IMR-90 (cell line): ENCODE data around the gene PTK6. TPM values are rescaled to one million over a fixed set of nuclear protein-coding genes. Genes with fewer than 3 reads are reported as not detected.

Experiments
- ATAC-seq: fragments of 200-7000 bp; cut with Tn5 transposase; 2 replicates; pipeline ENCODE4 v1.9.1; 2020; ENCODE audit warnings: low read depth, mild to moderate bottlenecking, moderate library complexity
- BruUV-seq: library from RNA; stranded (reverse); fragments of 400-500 nt; replicated peaks from 2 replicates; lab custom pipeline; 2021; lab: Mats Ljungman, UMichigan
- CTCF ChIA-PET: fragments of 300-600 bp; formaldehyde crosslinking; extraction: SDS; loops from one replicate; lab custom pipeline; 2021; ENCODE audit warnings: antibody characterized with exemption; lab: Yijun Ruan, JAX
- POLR2A ChIA-PET: fragments of 300-600 bp; sonication (Branson Sonifier 250); formaldehyde crosslinking; loops from one replicate; lab custom pipeline; 2022; ENCODE audit warnings: antibody characterized with exemption; ENCODE audit not compliant: unreplicated experiment; lab: Charles Lee
- DNase-seq: peaks from one replicate; pipeline ENCODE4 v3.0.0; 2013
- H2AFZ ChIP-seq: replicated peaks from 2 replicates; pipeline ENCODE3; 2013; ENCODE audit warnings: low read length, mild to moderate bottlenecking; ENCODE audit not compliant: poor library complexity
- H2AK5ac ChIP-seq: 2 replicates; pipeline ENCODE4 v1.6.1; 2013; ENCODE audit warnings: low read depth, low read length, inconsistent platforms
- H2AK9ac ChIP-seq: replicated peaks from 2 replicates; pipeline ENCODE3; 2013; ENCODE audit warnings: mild to moderate bottlenecking, low read depth, low read length, moderate library complexity; ENCODE audit not compliant: poor library complexity
- H2BK120ac ChIP-seq: 2 replicates; pipeline ENCODE4 v1.6.1; 2013; ENCODE audit warnings: low read depth, low read length, inconsistent platforms
- H2BK15ac ChIP-seq: 3 replicates; pipeline ENCODE4 v1.6.1; 2013; ENCODE audit warnings: low read depth, low read length, inconsistent platforms
- H2BK20ac ChIP-seq: 2 replicates; pipeline ENCODE4 v1.6.1; 2013; ENCODE audit warnings: low read depth, mild to moderate bottlenecking, inconsistent platforms, low read length, moderate library complexity
- H2BK5ac ChIP-seq: 2 replicates; pipeline ENCODE4 v1.6.1; 2013; ENCODE audit warnings: mild to moderate bottlenecking, low read depth, low read length, inconsistent platforms; ENCODE audit not compliant: poor library complexity, severe bottlenecking
- H3K14ac ChIP-seq: replicated peaks from 2 replicates; pipeline ENCODE4 v1.6.1; 2013; ENCODE audit warnings: low read depth, low read length, inconsistent platforms
- H3K18ac ChIP-seq: 2 replicates; pipeline ENCODE4 v1.6.1; 2013; ENCODE audit warnings: low read depth, low read length, control low read depth
- H3K23ac ChIP-seq: 2 replicates; pipeline ENCODE4 v1.6.1; 2013; ENCODE audit warnings: low read depth, low read length, inconsistent platforms
- H3K27ac ChIP-seq: 2 replicates; pipeline ENCODE4 v1.5.1; 2013; ENCODE audit warnings: mild to moderate bottlenecking, control low read depth, low read length; ENCODE audit not compliant: insufficient read depth
- H3K27me3 ChIP-seq: 2 replicates; pipeline ENCODE4 v1.6.1; 2013; ENCODE audit warnings: low read length; ENCODE audit not compliant: control insufficient read depth, insufficient read depth
- H3K36me3 ChIP-seq: 2 replicates; pipeline ENCODE4 v1.6.1; 2013; ENCODE audit warnings: low read length, mixed read lengths; ENCODE audit not compliant: control insufficient read depth, insufficient read depth
- H3K4ac ChIP-seq: 2 replicates; pipeline ENCODE4 v1.6.1; 2013; ENCODE audit warnings: low read depth, low read length, inconsistent platforms
- H3K4me1 ChIP-seq: 2 replicates; pipeline ENCODE4 v1.6.1; 2013; ENCODE audit warnings: low read length, mixed read lengths; ENCODE audit not compliant: control insufficient read depth, insufficient read depth
- H3K4me2 ChIP-seq: 2 replicates; pipeline ENCODE4 v1.6.1; 2013; ENCODE audit warnings: low read depth, mild to moderate bottlenecking, control low read depth, low read length, moderate library complexity
- H3K4me3 ChIP-seq: 2 replicates; pipeline ENCODE4 v1.5.1; 2013; ENCODE audit warnings: low read depth, mild to moderate bottlenecking, control low read depth, low read length, moderate library complexity; ENCODE audit not compliant: insufficient read depth
- H3K56ac ChIP-seq: 2 replicates; pipeline ENCODE4 v1.6.1; 2013; ENCODE audit warnings: low read length, inconsistent platforms; ENCODE audit not compliant: insufficient read depth; ENCODE audit errors: extremely low read depth
- H3K79me1 ChIP-seq, 2 experiments: 2 replicates each; pipeline ENCODE4 v1.6.1; 2013; ENCODE audit warnings: low read length in 2 of 2, inconsistent platforms in 1 of 2, low read depth in 1 of 2
- H3K9ac ChIP-seq: 2 replicates; pipeline ENCODE4 v1.6.1; 2013; ENCODE audit warnings: low read depth, low read length, control low read depth
- H3K9me1 ChIP-seq: 2 replicates; pipeline ENCODE4 v1.6.1; 2013; ENCODE audit warnings: low read length, inconsistent platforms; ENCODE audit not compliant: insufficient read depth
- H3K9me3 ChIP-seq: 2 replicates; pipeline ENCODE4 v1.6.1; 2013; ENCODE audit warnings: low read length; ENCODE audit not compliant: control insufficient read depth, insufficient read depth
- H4K20me1 ChIP-seq: 2 replicates; pipeline ENCODE4 v1.6.1; 2013; ENCODE audit warnings: low read length, inconsistent platforms; ENCODE audit not compliant: insufficient read depth
- H4K5ac ChIP-seq: 2 replicates; pipeline ENCODE4 v1.6.1; 2013; ENCODE audit warnings: mild to moderate bottlenecking, low read depth, low read length, control low read depth
- H4K8ac ChIP-seq, 2 experiments: 2 replicates each; pipeline ENCODE4 v1.6.1; 2013; ENCODE audit warnings: low read depth in 2 of 2, low read length in 2 of 2, control low read depth in 1 of 2, inconsistent platforms in 1 of 2
- H4K91ac ChIP-seq: 2 replicates; pipeline ENCODE4 v1.6.1; 2013; ENCODE audit warnings: low read depth, low read length, inconsistent platforms; ENCODE audit not compliant: insufficient read depth
- BHLHE40 ChIP-seq: fragments of 150-350 bp; IDR thresholded peaks from 2 replicates; pipeline ENCODE4 v1.6.1; 2016; ENCODE audit warnings: mild to moderate bottlenecking, low read depth, low read length
- CEBPB ChIP-seq: IDR thresholded peaks from 2 replicates; pipeline ENCODE4 v1.6.1; 2012; ENCODE audit warnings: low read depth, low read length, improper control_type of control experiment
- CHD1 ChIP-seq: IDR thresholded peaks from 2 replicates; pipeline ENCODE4 v1.6.1; 2012; ENCODE audit warnings: low read depth, low read length, improper control_type of control experiment
- FOS ChIP-seq: fragments of 150-350 bp; IDR thresholded peaks from 2 replicates; pipeline ENCODE4 v1.6.1; 2016; ENCODE audit warnings: low read depth, low read length
- MAFK ChIP-seq: IDR thresholded peaks from 2 replicates; pipeline ENCODE4 v1.6.1; 2012; ENCODE audit warnings: low read depth, low read length, improper control_type of control experiment
- MAZ ChIP-seq: IDR thresholded peaks from 2 replicates; pipeline ENCODE4 v1.6.1; 2012; ENCODE audit warnings: low read depth, mild to moderate bottlenecking, low read length, improper control_type of control experiment, moderate library complexity, borderline replicate concordance
- MXI1 ChIP-seq: IDR thresholded peaks from 2 replicates; pipeline ENCODE4 v1.6.1; 2012; ENCODE audit warnings: low read depth, mild to moderate bottlenecking, low read length, moderate library complexity, borderline replicate concordance
- NFE2L2 ChIP-seq: fragments of 150-350 bp; IDR thresholded peaks from 2 replicates; pipeline ENCODE4 v1.6.1; 2016; ENCODE audit warnings: low read depth, mild to moderate bottlenecking, low read length
- POLR2A ChIP-seq: IDR thresholded peaks from 2 replicates; pipeline ENCODE4 v1.6.1; 2012; ENCODE audit warnings: mild to moderate bottlenecking, low read depth, low read length
- RAD21 ChIP-seq: IDR thresholded peaks from 2 replicates; pipeline ENCODE4 v1.6.1; 2012; ENCODE audit warnings: low read length, improper control_type of control experiment
- RCOR1 ChIP-seq: IDR thresholded peaks from 2 replicates; pipeline ENCODE4 v1.6.1; 2012; ENCODE audit warnings: mild to moderate bottlenecking, low read length, improper control_type of control experiment; ENCODE audit not compliant: insufficient replicate concordance
- RFX5 ChIP-seq: IDR thresholded peaks from 2 replicates; pipeline ENCODE4 v1.8.0; 2012; ENCODE audit warnings: low read depth, mild to moderate bottlenecking, low read length, moderate library complexity
- SMC3 ChIP-seq: fragments of 150-350 bp; IDR thresholded peaks from 2 replicates; pipeline ENCODE4 v1.6.1; 2016; ENCODE audit warnings: low read depth, mild to moderate bottlenecking, antibody characterized with exemption, low read length, moderate library complexity
- WGBS, 2 experiments: methylation state at CpG; one replicate each; pipeline versions ENCODE4 v1.1.5 to v1.1.7; 2013; ENCODE audit warnings: missing lambda C conversion rate in 2 of 2; ENCODE audit not compliant: insufficient read length in 1 of 2; ENCODE audit errors: extremely low coverage in 2 of 2; 5-methylcytosine and 5-hydroxymethylcytosine counted together
- dilution Hi-C: fragments of 300-500 bp; cut with HindIII; formaldehyde crosslinking; loops from one replicate; pipeline ENCODE4 v1.14.3; 2018; ENCODE audit warnings: low sequenced_read_pairs; ENCODE audit not compliant: unreplicated experiment
- in situ Hi-C: fragments of 300-500 bp; cut with MboI; formaldehyde crosslinking; loops from 3 replicates; pipeline ENCODE4 v1.14.3; 2019; ENCODE audit warnings: low sequenced_read_pairs, inconsistent platforms, mixed read lengths
- intact Hi-C: fragments of 100-400 bp; cut with micrococcal nuclease; formaldehyde crosslinking; loops from 2 replicates; pipeline ENCODE4 v1.10.0; 2022
- polyA plus RNA-seq, 3 experiments: library from polyadenylated mRNA; depleted of rRNA; stranded (reverse); fragments of >200 nt; gene quantifications; 2 replicates each; pipeline ENCODE4 v1.2.3, GENCODE V29; 2012; ENCODE audit warnings: low replicate concordance in 1 of 3
- total RNA-seq: library from RNA; depleted of rRNA; stranded (reverse); fragments of >200 nt; gene quantifications from 2 replicates; pipeline ENCODE4 v1.2.3, GENCODE V29; 2012
- TF ChIP-seq, protein P1 (sequence below): fragments of 150-350 bp; IDR thresholded peaks from 2 replicates; pipeline ENCODE4 v1.6.1; 2016; ENCODE audit warnings: low read depth, mild to moderate bottlenecking, low read length, moderate library complexity, borderline replicate concordance
- TF ChIP-seq, protein P2 (sequence below): fragments of 150-350 bp; IDR thresholded peaks from 2 replicates; pipeline ENCODE4 v1.6.1; 2017; ENCODE audit warnings: mild to moderate bottlenecking, antibody characterized with exemption, low read length, low read depth

Gene PTK6
- total and polyA plus RNA-seq, 2 of the 4 experiments (the other 2 are of a cell fraction), result not detected

DNA sequence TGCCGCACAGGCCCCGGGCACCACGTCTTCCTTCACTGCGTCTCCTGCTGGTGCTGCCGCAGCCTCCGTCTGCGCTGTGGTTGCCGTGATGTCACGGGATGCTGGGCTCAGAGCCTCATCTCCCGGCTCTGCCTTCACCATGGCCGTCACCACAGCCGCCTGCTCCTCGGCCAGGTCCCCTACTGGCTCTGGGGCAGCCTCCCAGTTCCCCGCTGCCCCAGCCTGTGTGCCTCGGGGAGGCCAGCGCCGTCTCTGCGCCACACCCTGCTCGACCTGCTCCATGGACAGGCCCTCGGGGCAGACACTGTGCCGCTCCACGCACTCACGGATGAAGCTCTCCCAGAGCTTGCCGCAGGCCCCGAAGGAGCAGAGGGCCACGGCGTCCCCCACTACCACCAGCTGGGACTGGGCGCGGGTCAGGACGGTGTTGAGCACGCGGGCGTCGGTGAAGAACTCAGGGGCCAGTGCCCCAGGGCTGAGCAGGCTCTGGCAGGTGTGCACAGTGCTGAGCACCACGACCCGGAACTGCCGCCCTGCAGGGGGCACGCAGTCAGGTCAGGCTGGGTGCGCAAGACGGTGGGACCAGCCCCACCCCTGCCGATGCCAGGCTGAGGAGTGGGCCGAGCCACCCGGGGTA, 28.6 kb upstream of the PTK6 start:
- no peaks in the 10 kb centered on the region for H3K4me1 ChIP-seq
- H3K4ac ChIP-seq, result no peak overlapping the region
- H3K14ac ChIP-seq, result no peak overlapping the region
- H2AFZ ChIP-seq, result peak overlapping the region; percentile 21
- no peak overlapping the region for H2AK9ac ChIP-seq
- no peak for ATAC-seq
- H3K79me1 ChIP-seq, result no peaks in the 10 kb centered on the region
- H3K27ac ChIP-seq, result no peak overlapping the region
- H3K4me2 ChIP-seq, result no peak overlapping the region
- dilution Hi-C loops, result no loop called here
- BruUV-seq, result no TSS peak
- H3K18ac ChIP-seq, result no peak overlapping the region
- no peaks in the 10 kb centered on the region for H3K9me1 ChIP-seq
- H4K5ac ChIP-seq, result no peak overlapping the region
- peaks cover 53% of the 10 kb centered on the region for H3K36me3 ChIP-seq
- no peak overlapping the region for H2BK15ac ChIP-seq
- no peak overlapping the region for H2BK5ac ChIP-seq
- no peak overlapping the region for H3K4me3 ChIP-seq
- no peak overlapping the region for H3K56ac ChIP-seq
- CTCF ChIA-PET, result no interaction called here
- H3K23ac ChIP-seq, result no peak overlapping the region
- H3K9ac ChIP-seq, result no peak overlapping the region
- H4K8ac ChIP-seq, result no peak overlapping the region
- H4K91ac ChIP-seq, result no peak overlapping the region
- no peaks in the 10 kb centered on the region for H4K20me1 ChIP-seq
- WGBS, 2 experiments, result 93% methylated on average over 32 of the region's 43 CpGs; no CpG with 5 or more reads in 1 of the 2 experiments
- no peak for DNase-seq
- intact Hi-C loops, result no loop called here
- no peak overlapping the region for H2AK5ac ChIP-seq
- no peaks in the 10 kb centered on the region for H3K9me3 ChIP-seq
- H2BK20ac ChIP-seq, result no peak overlapping the region
- TF ChIP-seq RAD21 (no peak), RFX5 (no peak), POLR2A (no peak), FOS (no peak), CEBPB (no peak), MAFK (no peak), MAZ (no peak), BHLHE40 (no peak), MXI1 (no peak), RCOR1 (no peak), CHD1 (no peak), NFE2L2 (no peak), SMC3 (no peak)
- TF ChIP-seq, protein P1, sequence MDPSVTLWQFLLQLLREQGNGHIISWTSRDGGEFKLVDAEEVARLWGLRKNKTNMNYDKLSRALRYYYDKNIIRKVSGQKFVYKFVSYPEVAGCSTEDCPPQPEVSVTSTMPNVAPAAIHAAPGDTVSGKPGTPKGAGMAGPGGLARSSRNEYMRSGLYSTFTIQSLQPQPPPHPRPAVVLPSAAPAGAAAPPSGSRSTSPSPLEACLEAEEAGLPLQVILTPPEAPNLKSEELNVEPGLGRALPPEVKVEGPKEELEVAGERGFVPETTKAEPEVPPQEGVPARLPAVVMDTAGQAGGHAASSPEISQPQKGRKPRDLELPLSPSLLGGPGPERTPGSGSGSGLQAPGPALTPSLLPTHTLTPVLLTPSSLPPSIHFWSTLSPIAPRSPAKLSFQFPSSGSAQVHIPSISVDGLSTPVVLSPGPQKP, result no peak
- TF ChIP-seq, protein P2, sequence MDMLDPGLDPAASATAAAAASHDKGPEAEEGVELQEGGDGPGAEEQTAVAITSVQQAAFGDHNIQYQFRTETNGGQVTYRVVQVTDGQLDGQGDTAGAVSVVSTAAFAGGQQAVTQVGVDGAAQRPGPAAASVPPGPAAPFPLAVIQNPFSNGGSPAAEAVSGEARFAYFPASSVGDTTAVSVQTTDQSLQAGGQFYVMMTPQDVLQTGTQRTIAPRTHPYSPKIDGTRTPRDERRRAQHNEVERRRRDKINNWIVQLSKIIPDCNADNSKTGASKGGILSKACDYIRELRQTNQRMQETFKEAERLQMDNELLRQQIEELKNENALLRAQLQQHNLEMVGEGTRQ, result no peak
- in situ Hi-C loops, result no loop called here
- POLR2A ChIA-PET, result no interaction called here
- no peaks in the 10 kb centered on the region for H3K27me3 ChIP-seq
- no peak overlapping the region for H2BK120ac ChIP-seq
